Stimulated activated CD8-positive, alpha-beta memory T cell treated with anti-CD3 and anti-CD28 coated beads, Interleukin-7, amount 100 ng/mL, for 24 hours (primary cell): Measurements from ENCODE around the gene LYRM4.
"Not testable (repeated sequence)": the region's sequence is repeated elsewhere in the genome, so short reads cannot be mapped to it uniquely, and the experiment has no call there.

Experiments
- DNase-seq: peaks from one replicate; pipeline ENCODE4 v3.0.0-alpha.2; 2020; ENCODE audit warnings: low read depth

Gene LYRM4

DNA sequence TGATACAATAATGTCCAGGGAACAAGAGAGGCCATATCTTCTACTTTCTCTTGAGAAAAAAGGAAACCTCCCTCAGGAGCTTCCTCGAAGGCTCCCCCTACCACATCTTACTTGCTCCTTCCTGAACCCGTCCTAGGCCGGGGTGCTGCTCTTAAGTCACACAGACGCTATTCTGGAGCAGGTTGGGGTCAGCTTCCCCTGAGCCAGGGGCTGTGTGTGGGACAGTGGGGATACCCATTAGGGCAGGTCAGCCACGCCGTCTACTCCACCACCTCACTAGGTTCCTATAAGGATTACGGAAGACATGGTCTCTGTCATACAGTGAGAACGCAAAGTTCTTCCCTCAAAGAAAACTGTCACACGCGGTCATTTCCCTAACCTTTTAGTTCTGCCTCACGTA is 183.8 kb downstream of the LYRM4 start:
- DNase-seq = no peak

DNA sequence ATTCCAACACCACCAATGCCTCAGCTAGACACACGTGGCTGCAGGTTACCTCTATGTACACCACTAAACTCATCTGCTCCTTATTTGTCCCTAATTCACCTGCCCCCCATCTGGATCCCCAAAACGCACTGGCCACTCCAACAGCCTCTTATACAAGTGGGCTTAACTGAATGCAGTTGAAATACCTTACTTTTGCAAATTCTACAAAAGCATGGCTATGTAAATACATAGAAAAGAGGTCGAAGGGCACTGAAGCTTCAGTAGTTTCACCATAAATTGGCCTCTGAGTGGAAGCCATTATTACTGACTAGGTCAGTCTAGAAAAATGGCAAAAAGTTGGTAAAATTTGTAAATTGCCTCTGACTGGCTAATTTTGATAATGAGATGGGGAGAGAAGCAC is 186.8 kb downstream of the LYRM4 start:
- no peak for DNase-seq

DNA sequence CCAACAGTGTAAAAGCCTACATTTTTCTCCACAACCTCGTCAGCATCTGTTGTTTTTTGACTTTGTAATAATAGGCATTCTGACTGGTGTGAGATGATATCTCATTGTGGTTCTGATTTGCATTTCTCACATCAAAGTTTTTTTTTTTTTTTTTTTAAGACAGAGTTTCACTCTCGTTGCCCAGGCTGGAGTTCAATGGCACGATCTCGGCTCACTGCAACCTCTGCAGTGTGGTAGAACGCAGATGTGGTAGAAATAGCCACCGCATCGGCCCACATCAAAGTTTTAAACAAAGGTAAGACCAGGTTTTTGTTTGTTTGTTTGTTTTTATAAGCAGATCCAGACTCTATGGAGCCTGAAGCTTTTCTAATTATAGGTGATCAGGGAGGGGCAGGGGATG is 188.3 kb downstream of the LYRM4 start:
- DNase-seq = no peak

DNA sequence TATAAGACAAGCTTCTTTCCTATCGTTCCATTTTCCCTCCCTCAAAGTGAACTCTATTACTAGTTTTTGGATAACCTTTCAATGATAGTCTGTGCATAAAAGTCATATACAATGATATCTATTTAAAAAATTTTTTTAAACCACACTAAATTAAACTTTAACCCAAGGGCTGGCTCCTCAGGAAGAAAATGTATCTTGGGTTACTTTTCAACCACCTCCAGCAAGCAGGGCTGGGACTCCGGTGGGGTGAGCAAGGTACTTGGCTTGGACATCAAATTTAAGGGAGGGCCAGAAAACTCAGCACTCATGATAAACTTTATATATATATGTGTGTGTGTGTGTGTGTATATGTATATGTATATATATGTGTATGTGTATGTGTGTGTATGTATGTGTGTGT is 189.5 kb downstream of the LYRM4 start:
- no peak for DNase-seq

DNA sequence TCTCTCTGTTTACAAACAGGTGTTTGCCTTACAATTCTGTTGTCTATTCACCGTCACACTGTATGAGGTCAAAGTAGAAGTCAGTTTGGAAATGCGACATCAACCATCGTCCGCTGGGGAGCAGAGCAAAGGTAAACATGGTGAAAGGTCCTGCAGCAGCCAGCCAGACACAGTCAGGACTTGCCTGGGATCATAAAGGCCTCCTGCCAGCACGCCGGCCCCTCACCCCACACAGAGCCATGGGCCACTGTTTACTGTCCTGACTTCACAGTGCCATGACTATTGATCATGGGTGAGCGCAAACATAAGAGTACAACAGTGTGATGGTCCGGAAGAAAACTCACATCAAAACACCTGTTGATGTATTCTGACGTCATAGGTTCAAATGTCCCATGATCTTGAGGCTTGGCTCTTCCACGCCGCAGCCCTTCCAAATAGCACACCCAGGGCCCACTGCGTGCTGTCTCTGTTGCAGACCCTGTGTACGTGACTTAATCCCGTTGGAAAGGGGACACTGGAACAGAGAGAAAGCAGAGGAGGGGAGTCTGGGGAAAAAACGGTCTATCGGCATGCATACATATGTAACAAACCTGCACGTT is 192.5 kb downstream of the LYRM4 start:
- DNase-seq = no peak

DNA sequence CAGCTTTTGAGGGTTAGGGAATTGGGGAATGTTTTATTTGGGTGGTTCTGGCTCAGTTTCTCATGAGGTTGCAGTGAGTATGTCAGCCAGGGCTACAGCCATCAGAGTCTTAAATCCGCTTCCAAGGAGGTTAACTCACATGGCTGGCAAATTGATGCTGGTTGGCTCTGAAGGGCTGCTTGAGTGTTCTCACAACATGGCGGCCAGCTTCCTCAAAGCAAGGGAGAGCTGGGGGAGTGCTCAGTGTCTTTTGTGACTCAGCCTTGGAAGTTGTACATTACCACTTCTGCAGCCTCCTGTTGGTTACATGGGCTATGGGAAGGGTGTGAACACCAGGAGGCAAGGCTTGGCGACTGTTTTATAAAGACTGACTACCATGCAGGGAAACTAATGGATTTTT is 193.4 kb downstream of the LYRM4 start:
- DNase-seq = no peak

DNA sequence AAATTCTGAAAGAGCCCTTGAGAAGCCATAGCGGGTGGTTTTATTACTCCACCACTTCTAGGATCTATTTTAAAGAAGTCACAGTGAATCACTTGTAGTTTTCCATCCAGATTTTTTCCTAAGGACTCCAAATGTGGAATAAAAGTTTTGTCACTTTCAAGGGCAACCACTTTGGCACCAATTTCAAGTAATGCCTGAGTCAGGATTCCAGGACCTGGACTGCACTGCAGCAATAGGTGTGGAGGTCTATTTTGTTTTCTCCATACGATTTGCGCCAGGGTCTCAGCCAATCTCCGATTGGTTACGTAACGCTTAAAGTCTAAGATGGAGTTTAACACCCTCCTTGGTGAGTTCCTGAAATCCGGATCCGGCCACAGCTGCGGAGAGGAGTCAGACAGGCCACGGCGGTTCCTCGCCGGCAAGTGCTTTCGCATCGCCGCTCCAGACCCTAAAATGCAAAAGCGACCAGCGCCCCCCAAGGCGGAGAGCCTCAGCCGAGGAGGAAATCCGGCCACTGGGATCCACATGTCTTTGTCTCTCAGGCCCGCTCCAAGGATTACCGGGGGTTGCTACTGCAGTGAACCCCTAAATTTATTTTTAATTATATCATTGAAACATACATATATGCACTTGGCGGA is 194.2 kb downstream of the LYRM4 start:
- no peak for DNase-seq

DNA sequence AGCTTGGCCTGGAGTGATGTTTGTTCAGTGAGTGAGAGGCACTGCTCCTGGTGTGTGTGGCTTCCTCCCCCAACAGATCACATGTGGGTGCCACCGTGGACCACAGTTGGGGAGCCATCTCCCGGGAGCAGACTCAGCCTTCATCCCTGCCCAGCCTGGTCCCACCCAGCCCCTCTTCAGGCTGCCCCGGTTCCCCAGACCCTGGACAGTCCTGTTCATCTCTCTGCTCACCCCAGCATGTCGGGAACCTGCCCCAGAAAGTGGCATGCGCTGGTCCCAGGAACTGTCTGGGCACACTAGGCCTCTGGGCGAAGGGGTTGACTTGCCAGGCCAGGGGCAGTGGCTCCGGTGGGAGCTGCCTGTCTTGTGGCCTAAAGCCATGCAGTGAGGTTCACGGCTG is 197.1 kb downstream of the LYRM4 start:
- DNase-seq = no peak

DNA sequence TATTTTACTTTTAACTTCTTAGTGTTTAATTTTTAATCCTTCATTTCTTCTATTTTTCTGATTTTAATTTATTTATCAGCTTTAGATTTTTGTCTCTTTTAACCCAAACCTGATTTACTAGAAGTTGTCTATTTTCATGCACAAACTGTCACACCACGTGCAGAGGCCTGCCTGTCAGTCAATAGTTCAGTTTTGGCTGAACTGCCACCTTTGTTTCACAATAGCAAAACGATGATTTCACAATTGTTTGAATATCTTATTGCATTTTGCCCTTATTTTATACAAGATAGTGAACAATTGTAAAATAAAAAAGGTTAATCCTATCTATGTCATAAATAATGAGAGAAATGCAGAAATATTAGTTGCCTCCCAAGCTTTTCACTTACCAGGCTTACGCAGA is 199.6 kb downstream of the LYRM4 start:
- DNase-seq = no peak

DNA sequence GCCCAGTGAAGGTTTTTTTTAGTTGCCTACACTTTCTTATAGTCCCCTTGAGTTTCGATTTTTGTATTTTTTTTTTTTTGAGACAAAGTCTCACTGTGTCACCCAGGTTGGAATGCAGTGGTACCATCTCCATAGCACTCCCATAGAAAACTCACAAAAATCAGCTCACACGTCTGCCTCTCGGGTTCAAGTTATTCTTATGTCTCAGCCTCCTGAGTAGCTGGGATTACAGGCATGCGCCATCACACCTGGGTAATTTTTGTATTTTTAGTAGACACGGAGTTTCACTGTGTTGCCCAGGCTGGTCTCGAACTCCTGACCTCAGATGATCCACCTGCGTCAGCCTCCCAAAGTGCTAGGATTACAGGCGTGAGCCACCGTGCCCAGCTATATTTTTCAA is 200.3 kb downstream of the LYRM4 start:
- not testable (repeated sequence) for DNase-seq

DNA sequence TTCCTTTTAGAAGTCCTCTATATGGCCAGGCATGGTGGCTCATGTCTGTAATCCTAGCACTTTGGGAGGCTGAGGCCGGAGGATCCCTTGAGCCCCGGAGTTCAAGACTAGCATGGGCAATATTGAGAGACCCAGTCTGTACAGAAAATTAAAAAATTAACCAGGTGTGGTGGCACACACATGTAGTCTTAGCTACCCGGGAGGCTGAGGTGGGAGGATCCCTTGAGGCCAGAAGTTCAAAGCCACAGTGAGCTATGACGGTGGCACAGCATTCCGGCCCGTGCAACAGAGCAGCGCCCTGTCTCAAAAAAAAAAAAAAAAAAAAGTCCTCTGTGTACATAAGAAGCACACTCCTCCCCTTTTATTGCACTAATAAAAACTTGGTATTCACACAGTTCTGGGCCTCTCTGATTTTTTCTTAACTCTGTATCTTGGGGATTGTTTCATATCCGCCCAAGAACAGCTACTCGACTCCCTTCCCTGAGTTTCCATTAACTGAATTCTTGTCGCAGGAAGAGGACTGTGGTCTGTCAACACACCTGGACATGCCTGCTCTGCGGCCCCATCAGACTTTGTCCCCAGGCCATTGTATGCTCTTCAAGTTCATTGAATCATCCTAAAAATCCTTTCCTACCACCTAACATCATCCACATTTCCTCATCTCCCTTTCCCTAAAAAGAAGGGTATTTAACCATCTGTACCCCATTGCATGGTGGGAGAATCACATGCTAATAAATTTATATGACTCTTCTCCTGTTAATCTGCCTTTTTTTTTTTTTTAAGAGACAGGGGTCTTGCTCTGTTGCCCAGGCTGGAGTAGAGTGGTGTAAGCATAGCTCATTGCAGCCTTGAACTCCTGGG is 201.5 kb downstream of the LYRM4 start:
- no peak for DNase-seq
